Measurements from ENCODE around the gene ST3GAL5.
"Not testable (repeated sequence)": the region's sequence is repeated elsewhere in the genome, so short reads cannot be mapped to it uniquely, and the experiment has no call there.

The ST3GAL5 gene

GRCh38 chr2:85861650-85862049 is 27.1 kb downstream of the ST3GAL5 start:
- no peak for DNase-seq

- no peak for DNase-seq
Observed at GRCh38 chr2:85861180-85861579, 27.6 kb downstream of the ST3GAL5 start.

GRCh38 chr2:85858841-85859240 is 29.9 kb downstream of the ST3GAL5 start:
- no peak for DNase-seq

DNA sequence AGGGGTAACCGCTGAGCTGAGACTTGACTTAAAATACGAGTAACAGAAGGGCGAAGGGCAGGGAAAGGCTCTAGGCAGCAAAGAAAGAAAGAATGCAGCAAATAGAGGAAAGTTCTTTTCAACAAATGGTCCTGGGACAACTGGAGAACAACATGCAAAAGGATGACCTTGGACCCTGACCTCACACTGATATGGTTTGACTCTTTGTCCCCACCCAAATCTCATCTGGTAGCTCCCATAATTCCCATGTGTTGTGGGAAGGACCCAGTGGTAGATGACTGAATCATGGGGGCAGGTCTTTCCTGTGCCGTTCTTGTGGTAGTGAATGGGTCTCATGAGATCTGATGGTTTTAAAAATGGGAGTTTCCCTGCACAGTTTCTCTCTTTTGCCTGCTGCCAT is 33.9 kb downstream of the ST3GAL5 start:
- DNase-seq, result no peak

DNA sequence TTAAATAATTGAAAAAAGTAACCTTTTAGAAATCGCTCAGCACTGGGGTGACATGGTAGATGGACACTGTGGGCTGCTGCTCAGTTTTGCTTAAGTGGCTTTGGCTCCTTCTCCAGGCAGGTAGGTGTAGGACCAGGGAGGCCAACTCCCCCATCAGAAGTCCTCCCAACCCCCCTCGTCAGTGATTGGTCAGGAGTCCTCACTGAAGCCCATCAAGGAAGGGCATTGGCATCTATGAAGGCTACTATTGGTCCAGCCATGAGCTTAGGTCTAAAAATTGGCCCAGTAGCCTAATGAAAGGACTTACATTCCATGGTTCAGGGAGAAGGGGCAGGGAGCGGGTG is 34.7 kb downstream of the ST3GAL5 start:
- DNase-seq, result no peak

DNA sequence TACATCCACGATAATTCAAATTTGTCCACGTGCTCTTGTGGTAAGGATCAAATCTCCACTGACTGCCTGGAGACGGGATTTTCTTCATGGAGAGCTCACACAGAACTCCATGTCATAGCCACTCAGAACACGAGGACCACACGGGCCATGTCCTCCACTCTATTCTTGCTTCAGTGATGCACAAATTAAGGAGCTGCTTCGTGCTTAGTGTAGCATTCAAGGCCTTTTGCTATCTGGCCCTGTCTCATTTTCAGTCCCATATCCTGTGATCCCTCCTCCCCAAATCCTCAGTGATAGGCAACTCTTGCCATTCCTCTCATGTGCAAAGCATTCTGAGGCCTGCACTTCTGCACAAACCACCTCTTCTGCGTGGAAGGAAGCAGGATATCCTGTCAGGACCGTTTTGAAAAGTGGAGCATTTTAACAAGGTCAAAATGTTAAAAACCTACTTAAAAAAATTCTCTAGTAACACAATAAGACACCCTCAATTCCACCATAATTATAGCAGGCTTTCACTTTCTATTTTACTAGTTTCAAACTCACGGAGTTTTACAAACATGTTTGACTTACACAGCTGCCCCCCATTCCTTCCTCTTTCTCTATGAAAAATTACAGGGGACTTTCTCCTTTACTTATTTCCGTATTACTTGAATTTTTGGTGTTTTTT is 35.2 kb downstream of the ST3GAL5 start:
- DNase-seq, result no peak

GRCh38 chr2:85852937-85853498 is 35.8 kb downstream of the ST3GAL5 start:
- no peak for DNase-seq

DNA sequence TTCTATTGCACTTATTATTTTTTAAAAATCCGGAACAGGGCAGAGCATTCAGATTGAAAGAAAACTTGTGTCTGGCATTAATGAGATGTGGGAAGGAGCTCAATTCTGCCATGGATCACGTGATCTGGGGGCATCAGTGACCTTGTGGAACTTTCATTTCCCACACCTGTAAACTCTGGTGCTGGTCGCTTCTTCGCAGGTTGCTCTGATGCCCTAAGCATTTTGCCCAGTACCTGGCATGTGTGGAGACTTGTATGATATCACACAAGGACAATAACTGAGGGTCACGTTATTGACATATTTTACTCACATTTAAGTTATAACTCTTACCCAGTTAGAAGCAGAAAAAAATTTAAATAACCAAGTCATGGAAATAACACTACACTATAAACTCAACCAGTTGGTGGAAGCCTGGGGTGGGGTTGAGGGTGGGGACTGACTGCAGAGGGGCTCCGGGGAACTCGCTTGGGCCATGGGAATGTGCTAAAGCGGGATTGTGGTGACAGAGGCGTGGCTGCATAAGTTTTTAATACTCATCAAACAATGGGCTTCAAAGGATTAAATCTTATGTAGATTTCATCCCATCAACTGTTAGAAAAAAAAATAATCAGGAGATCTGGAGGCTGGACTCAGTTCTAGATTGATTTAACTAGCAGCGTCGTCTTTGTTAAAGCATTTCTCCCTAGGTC is 36.5 kb downstream of the ST3GAL5 start:
- no peak for DNase-seq

- DNase-seq, result no peak
Observed at GRCh38 chr2:85851253-85852151, 37.3 kb downstream of the ST3GAL5 start.

DNA sequence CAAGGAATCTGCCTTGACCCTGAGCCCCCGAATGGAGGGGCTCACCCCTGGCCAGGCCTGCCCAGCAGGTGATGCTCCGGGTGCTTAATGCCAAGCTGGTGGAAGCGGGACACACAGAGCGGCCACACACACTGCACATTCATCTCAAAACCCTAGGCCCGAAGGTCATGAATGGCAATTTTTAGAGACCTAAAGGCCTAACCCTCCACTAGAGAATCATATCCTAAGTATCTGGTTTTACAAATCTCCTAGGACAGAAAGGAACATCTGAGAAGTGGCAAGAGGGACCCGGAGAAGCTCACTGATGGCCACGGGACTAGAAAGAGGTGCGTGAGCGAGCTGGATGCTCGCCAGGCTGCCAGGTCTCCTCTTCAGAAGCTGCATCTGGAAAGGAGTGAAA is 38.3 kb downstream of the ST3GAL5 start:
- DNase-seq, result no peak

DNA sequence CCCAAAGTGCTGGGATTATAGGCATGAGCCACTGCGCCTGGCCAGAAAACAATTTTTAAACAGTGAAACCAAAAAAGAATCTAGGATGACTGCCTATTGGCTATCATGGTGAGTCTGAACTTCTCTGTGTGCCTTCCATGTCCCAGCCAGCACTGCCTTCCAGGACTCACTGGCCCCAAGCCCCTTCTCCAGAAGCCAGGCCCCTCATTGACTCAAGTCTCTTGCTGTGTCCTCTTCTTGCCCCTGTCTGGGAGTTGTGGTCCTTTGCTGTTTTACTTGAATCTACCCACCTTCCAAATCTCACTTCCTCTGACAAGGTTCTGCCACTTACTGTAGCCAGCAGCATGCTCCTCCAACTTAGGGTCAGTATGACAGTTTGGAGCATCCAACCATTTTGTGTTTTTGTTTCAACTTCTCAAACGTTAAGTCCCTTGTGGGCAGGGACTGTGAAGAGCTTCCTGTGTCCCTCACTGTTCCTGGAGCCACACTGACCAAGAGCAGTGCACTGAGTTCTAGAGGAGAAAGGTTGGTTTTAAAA is 41.7 kb downstream of the ST3GAL5 start:
- DNase-seq, result no peak

GRCh38 chr2:85846411-85846810 is 42.4 kb downstream of the ST3GAL5 start:
- no peak for DNase-seq

GRCh38 chr2:85844486-85844885 is 44.3 kb downstream of the ST3GAL5 start:
- DNase-seq, result no peak

DNA sequence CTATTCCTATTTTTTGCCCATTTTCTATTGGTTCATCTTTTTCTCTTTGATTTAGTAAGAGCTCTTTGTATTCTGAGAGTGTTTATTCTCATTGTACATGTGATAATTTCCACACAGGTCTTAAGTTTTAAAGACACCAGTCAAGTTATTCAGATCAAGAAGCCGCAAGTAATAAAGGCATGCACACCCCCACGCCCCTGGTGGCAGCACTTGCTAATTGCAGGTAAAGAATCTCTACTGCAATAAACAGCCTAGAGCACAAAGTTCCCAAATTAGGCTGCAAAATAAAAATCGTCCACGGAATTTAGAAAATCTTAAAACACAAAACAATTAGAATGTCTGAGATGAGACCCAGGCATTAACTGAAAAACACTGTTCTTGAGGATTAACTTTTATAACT is 45.2 kb downstream of the ST3GAL5 start:
- no peak for DNase-seq

DNA sequence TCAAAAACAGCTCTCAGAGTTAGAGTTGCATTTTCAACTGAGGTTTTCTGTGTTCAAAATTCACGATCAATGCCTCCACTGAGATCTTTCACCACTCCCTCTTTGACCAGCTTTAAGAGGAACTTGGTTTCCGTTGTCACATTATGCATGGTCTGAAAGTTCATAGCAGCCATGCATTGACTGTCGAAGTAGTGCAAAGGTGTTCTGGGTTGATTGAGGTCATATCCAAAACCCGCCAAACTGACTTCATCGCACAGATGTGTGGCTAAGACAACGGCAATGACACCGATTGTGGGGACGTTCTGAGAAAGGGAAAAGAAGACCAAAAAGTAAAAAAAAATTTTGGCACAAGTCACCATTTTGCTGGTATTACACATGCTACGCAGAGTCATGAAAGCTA is 48.7 kb downstream of the ST3GAL5 start:
- DNase-seq, result no peak

DNA sequence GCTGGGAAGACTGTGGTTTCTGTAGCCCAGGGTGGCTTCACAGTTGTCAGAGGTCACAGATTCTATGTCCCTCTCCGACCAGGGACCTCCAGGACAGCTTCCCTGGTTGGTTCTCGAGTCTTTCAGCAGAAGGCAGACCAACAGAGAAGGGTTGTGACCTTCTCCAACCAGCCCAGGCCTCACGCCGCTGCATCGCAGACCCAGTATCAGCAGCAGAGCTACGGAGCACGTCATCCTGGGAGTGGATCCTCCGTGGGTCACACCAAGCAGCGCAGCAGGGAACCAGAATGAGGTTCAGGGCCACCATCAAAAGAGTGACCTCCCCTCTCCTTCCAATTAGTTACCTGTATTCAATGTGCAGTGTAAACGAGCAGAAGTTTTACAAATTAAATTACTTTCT is 49.3 kb downstream of the ST3GAL5 start:
- DNase-seq, result no peak

GRCh38 chr2:85838641-85839040 is 50.1 kb downstream of the ST3GAL5 start:
- no peak for DNase-seq

- no peak for DNase-seq
Observed at GRCh38 chr2:85838181-85838580, 50.6 kb downstream of the ST3GAL5 start.

DNA sequence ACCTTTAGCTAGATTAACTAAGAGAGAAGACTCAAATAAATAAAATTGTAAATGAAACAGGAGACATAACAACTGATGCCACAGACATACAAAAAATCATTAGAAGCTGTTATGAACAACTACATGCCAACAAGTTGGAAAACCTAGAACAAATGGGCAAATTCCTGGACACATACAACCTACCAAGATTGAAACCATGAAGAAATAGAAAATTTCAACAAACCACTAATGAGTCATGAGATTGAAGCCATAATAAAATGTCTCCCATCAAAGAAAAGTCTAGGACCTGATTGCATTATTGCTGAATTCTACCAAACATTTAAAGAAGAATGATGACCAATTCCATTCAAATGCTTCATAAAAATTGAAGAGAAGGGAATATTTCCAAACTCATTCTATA is 54.3 kb downstream of the ST3GAL5 start:
- DNase-seq, result no peak

GRCh38 chr2:85831735-85832134 is 57.1 kb downstream of the ST3GAL5 start:
- DNase-seq, result no peak

- no peak for DNase-seq
Observed at GRCh38 chr2:85830645-85831044, 58.1 kb downstream of the ST3GAL5 start.

GRCh38 chr2:85829394-85829793 is 59.4 kb downstream of the ST3GAL5 start:
- not testable (repeated sequence) for DNase-seq

DNA sequence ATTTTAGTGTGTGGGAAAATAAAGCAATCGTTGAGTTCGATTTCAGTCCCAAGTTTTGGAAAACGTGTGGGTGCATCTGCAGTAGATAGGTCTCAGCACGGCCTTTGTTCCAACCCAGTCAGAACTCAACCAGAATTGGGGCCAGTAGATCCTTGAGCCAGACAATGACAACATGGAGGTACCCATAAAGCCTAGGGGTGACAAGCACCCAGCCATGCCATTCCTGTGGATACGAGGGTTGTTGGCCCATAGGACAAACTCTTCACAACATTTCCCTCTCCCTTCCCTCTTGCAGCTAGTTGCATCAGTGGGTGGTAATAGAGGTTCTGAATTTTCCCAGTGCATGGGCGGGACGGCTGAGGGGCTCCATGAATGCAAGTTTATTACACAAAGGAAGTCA is 60.1 kb downstream of the ST3GAL5 start:
- no peak for DNase-seq
